T-helper 17 cell (primary cell): ENCODE measurements around the gene COX10. TPM values are rescaled to one million over a fixed set of nuclear protein-coding genes. Genes with fewer than 3 reads are reported as not detected.

Experiments used
- ATAC-seq: fragments of 150-1000 bp; cut with Tn5 transposase; 2 replicates; pipeline ENCODE4 v1.10.0; 2021; ENCODE audit warnings: mild to moderate bottlenecking, moderate library complexity
- DNase-seq, 3 donors: peaks; one replicate each; pipeline versions ENCODE4 v3.0.0 to v3.0.0-alpha.2; 2020 to 2021
- H3K9me3 ChIP-seq: one replicate; pipeline ENCODE4 v1.7.0; 2013; ENCODE audit warnings: low read length, mild to moderate bottlenecking; ENCODE audit not compliant: control insufficient read depth, poor library complexity, severe bottlenecking
- H3K27ac Mint-ChIP-seq: one replicate; pipeline ENCODE4 v1.8.0; 2022; ENCODE audit warnings: mild to moderate bottlenecking, moderate library complexity, mixed read lengths
- H3K27me3 Mint-ChIP-seq: one replicate; pipeline ENCODE4 v1.8.0; 2022; ENCODE audit warnings: mixed read lengths
- H3K36me3 Mint-ChIP-seq: one replicate; pipeline ENCODE4 v1.8.0; 2022; ENCODE audit warnings: low read depth, mixed read lengths
- H3K4me1 Mint-ChIP-seq: one replicate; pipeline ENCODE4 v1.8.0; 2022; ENCODE audit warnings: mild to moderate bottlenecking, mixed read lengths
- H3K4me3 Mint-ChIP-seq: one replicate; pipeline ENCODE4 v1.8.0; 2022; ENCODE audit warnings: mild to moderate bottlenecking, moderate library complexity, mixed read lengths
- total RNA-seq, 4 donors: library from RNA in 2 of 4; stranded (reverse) in 2 of 4; gene quantifications; one replicate each; pipeline ENCODE4 v1.2.3 and lab custom pipeline; 2022 to 2026

Gene COX10
- total RNA-seq, 2 donors from 2014 or later: 16.9 to 19.6 TPM

DNA sequence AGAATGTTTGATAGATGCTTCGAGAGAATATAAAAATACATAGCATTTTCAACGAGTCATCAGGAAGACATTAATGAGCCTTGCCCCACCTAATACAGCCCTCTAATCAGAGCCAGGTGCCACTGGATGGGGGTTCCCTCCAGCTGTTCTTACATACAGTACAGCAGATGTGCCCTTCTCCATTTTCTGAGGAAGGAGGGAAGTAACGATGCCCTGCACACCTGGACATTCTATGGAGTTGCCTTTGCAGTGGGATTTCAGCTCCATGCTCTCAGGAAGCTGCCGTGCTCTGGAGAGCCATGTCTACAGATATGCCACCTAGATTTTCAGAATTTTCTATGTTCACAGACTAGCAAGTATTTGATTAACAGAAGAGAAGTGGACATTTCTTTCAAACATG lies 131.1 kb downstream of the COX10 start:
- peaks cover 3% of the 10 kb centered on the region for H3K36me3 Mint-ChIP-seq
- no peaks in the 10 kb centered on the region for H3K9me3 ChIP-seq
- DNase-seq (no peak), ATAC-seq (no peak)
- H3K4me3 Mint-ChIP-seq: peak overlapping the region; percentile 87
- no peaks in the 10 kb centered on the region for H3K27me3 Mint-ChIP-seq
- peaks cover 88% of the 10 kb centered on the region for H3K4me1 Mint-ChIP-seq
- peak overlapping the region; percentile 97 for H3K27ac Mint-ChIP-seq

DNA sequence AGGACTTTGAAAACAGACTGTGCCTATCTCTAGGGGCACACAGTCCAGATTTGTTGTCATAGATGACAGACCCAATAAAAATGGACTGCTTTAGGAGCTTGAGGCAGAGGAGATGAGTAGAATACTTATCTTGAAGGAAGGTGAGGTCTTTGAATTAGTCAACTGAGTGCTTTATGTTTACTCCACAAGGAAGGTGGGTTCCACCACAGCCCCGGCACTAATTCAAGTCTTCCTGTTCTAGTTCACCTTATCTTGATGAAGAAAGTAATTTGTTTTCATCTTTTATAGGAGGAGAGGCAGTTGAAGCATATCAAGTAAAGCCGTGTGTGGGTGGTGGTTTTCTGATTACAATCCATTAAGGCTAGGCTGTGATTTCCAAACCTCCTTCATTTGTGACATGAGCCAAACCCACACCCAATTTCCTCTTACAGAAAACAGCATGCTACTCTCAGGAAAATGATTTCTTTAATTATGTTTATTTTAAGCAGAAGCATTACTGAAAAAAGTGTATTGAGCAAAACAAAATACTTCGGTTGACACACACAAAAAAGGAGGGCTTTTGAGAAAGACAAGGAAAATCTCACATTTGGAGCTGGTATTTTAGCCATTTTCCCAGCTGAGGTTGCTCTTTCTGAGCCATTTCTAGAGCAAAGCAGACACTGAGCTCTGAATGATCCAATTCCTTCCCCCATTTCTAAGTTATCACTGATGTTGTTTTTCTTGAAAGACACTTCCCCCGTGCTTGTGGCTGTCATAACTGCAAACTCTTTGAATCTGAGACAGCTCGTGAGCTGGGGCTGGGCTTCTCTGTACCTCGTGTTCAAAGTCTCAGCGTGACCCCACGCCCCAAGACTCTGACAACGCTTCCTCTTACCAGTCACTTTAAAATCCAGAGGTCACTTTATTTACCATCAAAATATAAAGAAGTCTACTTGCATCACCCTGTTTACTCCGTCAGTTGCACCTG lies 132.0 kb downstream of the COX10 start:
- Mint-ChIP-seq H3K27ac (peak overlapping the region; percentile 97), H3K4me1 (peaks cover 86% of the 10 kb centered on the region), H3K27me3 (no peaks in the 10 kb centered on the region), H3K4me3 (peak overlapping the region; percentile 87), H3K36me3 (peaks cover 3% of the 10 kb centered on the region)
- no peaks in the 10 kb centered on the region for H3K9me3 ChIP-seq
- DNase-seq (peak in 2 of 3 donors; percentile 41 to 42), ATAC-seq (peak; percentile 76)

DNA sequence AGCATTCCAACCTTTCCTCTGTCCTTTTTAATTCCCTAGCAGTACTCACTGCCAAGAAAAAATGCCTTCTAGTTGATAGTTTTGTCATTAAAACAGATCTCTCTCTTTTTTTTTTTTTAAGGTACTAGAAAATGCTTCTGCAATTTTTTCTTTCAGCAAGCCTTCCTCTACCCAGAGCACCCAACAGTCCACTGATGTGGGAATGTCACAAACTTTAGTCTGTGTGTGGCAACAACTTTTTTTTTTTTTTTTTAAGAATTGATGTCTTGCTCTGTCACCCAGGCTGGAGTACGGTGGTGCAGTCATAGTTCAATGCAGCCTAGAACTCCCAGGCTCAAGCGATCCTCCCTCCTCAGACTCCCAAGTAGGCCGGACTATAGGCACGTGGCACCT lies 132.7 kb downstream of the COX10 start:
- peak overlapping the region; percentile 97 for H3K27ac Mint-ChIP-seq
- no peaks in the 10 kb centered on the region for H3K9me3 ChIP-seq
- H3K36me3 Mint-ChIP-seq: peaks cover 3% of the 10 kb centered on the region
- ATAC-seq: no peak
- H3K4me3 Mint-ChIP-seq: peak overlapping the region; percentile 87
- no peaks in the 10 kb centered on the region for H3K27me3 Mint-ChIP-seq
- H3K4me1 Mint-ChIP-seq: peaks cover 82% of the 10 kb centered on the region
- DNase-seq: no peak

DNA sequence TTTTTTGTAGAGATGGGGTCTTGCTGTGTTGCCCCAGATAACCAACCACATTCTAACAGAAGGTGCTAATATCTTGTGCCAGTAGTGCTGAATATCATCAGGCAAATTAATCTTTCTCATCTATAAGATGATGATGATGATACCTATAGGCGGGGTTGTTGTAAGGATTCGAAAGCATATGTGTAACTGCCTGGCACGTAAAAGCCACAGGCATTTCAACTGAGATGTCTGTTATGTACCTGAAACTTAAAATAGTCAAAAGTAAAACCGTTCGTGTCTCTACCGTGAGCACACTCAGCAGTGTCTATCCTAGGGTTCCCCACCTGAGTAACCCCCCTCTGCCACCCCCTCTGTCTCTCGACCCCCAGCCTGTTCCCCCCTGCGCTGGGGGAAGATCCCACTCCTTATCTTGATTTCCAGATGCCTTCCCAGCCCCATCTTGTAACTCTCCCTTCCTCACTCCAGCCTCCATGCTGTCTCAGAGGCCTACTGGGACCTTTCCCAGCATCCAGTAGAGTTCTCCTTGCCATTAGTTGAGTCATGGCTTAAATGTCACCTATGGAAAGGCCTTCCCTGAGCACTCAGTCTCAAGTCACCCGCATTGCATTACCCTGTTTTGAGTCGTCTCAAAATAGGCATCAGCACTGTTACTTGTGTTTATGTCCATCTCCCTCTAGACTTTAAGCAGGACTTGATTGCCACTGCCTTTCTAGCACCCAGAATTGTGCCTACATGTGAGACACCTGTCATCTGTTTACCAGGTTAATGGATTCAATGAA lies 133.3 kb downstream of the COX10 start:
- Mint-ChIP-seq H3K27ac (peak overlapping the region; percentile 97), H3K4me3 (peak overlapping the region; percentile 87), H3K36me3 (peaks cover 6% of the 10 kb centered on the region), H3K27me3 (no peaks in the 10 kb centered on the region), H3K4me1 (peaks cover 79% of the 10 kb centered on the region)
- ATAC-seq (no peak), DNase-seq (no peak)
- no peaks in the 10 kb centered on the region for H3K9me3 ChIP-seq

DNA sequence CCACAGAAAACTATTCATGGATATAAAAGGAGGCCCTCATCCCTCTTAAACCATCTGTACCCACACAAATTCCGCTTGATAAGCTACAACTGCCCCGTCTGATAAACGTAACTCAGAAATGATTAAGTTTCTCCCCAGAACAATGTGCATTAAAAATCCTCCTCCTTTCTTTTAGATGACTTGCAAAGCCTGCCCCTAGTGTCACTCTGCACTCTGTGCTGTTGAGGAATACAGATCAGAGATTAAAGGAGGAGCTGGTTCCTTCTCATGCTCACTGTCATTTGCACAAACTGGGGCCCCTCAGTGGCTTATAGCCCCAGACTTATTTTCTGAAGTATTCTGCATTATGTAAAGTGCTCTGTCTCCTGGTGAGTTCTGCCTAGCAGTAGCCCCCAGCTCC lies 134.1 kb downstream of the COX10 start:
- peak overlapping the region; percentile 97 for H3K27ac Mint-ChIP-seq
- H3K4me3 Mint-ChIP-seq: peak overlapping the region; percentile 79
- H3K9me3 ChIP-seq: no peaks in the 10 kb centered on the region
- ATAC-seq (peak; percentile 46), DNase-seq (no peak)
- H3K4me1 Mint-ChIP-seq: peaks cover 71% of the 10 kb centered on the region
- no peaks in the 10 kb centered on the region for H3K27me3 Mint-ChIP-seq
- H3K36me3 Mint-ChIP-seq: peaks cover 6% of the 10 kb centered on the region

DNA sequence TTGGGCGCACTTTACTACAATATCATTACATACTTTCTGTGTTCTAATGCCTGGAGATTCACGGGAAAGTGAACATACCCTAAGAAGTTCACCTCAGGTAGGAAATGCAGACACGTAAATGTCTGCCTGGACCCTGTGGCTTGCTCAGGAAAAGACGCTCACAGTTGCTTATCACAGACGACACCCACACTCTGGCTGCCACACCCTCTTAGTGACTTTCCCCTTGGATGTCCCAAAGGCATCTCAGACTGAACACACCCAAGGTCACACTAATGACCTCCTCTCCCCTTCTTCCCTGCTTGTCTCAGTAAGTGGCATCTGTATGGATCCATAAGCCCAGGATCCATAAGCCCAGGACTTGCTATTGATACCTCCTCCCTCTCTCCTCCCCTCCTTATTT lies 134.8 kb downstream of the COX10 start:
- no peaks in the 10 kb centered on the region for H3K27me3 Mint-ChIP-seq
- H3K4me3 Mint-ChIP-seq: peak overlapping the region; percentile 79
- ATAC-seq: no peak
- H3K4me1 Mint-ChIP-seq: peaks cover 65% of the 10 kb centered on the region
- H3K27ac Mint-ChIP-seq: peak overlapping the region; percentile 97
- no peaks in the 10 kb centered on the region for H3K9me3 ChIP-seq
- no peak for DNase-seq
- H3K36me3 Mint-ChIP-seq: peaks cover 6% of the 10 kb centered on the region

DNA sequence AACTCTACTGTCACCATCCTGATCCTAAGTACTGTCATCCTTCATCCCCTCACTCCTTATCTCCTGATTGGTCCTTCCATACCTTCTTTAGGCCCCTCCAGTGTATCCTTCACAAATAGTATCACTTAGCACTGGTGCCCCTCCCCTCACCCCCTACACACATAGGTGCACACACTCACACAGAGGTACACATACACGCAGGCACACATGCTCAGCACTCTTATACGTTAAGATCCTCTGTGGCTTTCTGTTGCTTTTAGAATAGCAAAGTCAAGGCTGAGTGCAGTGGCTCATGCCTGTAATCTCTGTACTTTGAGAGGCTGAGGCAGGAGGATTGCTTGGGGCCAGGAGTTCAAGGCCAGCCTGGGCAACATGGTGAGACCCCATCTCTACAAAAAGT lies 135.2 kb downstream of the COX10 start:
- DNase-seq (no peak), ATAC-seq (no peak)
- peaks cover 62% of the 10 kb centered on the region for H3K4me1 Mint-ChIP-seq
- H3K27ac Mint-ChIP-seq: peak overlapping the region; percentile 97
- H3K27me3 Mint-ChIP-seq: no peaks in the 10 kb centered on the region
- no peaks in the 10 kb centered on the region for H3K9me3 ChIP-seq
- H3K36me3 Mint-ChIP-seq: peaks cover 6% of the 10 kb centered on the region
- peak overlapping the region; percentile 79 for H3K4me3 Mint-ChIP-seq

DNA sequence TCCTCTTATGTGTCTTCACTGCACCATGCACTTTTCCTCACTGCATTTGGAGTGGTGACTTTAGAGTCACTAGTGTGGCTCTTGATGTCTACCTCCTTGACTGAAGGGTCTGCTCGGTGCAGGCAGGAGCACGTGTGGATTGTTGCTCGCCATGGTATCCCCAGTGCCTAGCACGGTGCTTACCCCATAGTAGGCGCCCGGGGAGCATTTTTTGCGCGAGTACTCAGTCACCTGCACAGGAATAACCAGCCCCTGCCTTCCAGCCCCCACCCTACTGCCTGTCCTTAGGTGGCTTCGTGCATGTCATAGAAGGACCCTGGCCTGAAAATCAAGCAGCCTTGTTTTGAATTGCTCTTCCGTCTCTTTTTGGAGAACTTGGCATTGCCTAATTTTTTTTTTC lies 136.1 kb downstream of the COX10 start:
- Mint-ChIP-seq H3K27me3 (no peaks in the 10 kb centered on the region), H3K4me3 (peak overlapping the region; percentile 75), H3K4me1 (peaks cover 58% of the 10 kb centered on the region), H3K27ac (peak overlapping the region; percentile 97), H3K36me3 (peaks cover 11% of the 10 kb centered on the region)
- DNase-seq (no peak), ATAC-seq (no peak)
- no peaks in the 10 kb centered on the region for H3K9me3 ChIP-seq

DNA sequence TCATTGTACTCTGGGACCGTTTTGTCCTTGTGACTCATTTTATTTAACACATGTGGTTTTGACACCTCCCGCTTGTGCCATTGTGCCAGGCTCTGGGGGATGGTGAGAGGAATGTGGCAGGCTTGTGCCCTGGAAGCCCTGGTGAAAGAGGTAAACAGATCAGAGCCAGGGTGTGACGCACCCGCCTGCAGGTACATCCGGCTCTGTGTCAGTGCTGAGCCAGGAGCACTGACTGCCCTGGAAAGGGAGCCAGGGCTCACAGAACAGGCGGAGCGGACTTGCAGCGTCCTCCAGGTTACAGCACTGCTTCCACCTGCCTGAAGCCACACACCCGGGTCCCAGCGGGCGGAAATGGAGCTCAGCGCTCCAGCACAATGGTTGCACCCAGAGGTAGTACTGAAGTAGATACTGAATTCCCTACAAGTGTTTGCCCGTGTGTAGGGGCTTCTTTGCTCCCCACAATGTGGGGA lies 136.7 kb downstream of the COX10 start:
- Mint-ChIP-seq H3K27me3 (no peaks in the 10 kb centered on the region), H3K27ac (peak overlapping the region; percentile 97), H3K4me1 (peaks cover 56% of the 10 kb centered on the region), H3K36me3 (peaks cover 11% of the 10 kb centered on the region), H3K4me3 (peak overlapping the region; percentile 75)
- DNase-seq (no peak), ATAC-seq (peak; percentile 28)
- no peaks in the 10 kb centered on the region for H3K9me3 ChIP-seq

DNA sequence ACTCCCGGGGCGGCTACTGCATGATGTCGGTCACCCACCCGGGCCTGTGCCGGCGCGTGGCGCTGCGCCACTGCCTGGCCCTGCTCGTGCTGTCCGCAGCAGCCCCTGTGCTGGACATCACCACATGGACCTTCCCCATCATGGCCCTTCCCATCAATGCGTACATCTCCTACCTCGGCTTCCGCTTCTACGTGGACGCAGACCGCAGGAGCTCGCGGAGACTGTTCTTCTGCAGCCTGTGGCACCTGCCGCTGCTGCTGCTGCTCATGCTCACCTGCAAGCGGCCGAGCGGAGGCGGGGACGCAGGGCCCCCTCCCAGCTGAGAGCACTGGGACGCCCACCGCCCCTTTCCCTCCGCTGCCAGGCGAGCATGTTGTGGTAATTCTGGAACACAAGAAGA lies 137.6 kb downstream of the COX10 start:
- peaks cover 11% of the 10 kb centered on the region for H3K36me3 Mint-ChIP-seq
- ATAC-seq (no peak), DNase-seq (no peak)
- no peaks in the 10 kb centered on the region for H3K27me3 Mint-ChIP-seq
- no peak overlapping the region for H3K27ac Mint-ChIP-seq
- no peak overlapping the region for H3K4me3 Mint-ChIP-seq
- H3K4me1 Mint-ChIP-seq: peaks cover 54% of the 10 kb centered on the region
- no peaks in the 10 kb centered on the region for H3K9me3 ChIP-seq

DNA sequence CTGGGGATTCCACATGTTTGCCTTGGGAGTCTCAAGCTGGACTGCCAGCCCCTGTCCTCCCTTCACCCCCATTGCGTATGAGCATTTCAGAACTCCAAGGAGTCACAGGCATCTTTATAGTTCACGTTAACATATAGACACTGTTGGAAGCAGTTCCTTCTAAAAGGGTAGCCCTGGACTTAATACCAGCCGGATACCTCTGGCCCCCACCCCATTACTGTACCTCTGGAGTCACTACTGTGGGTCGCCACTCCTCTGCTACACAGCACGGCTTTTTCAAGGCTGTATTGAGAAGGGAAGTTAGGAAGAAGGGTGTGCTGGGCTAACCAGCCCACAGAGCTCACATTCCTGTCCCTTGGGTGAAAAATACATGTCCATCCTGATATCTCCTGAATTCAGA lies 138.5 kb downstream of the COX10 start:
- no peaks in the 10 kb centered on the region for H3K27me3 Mint-ChIP-seq
- ATAC-seq: no peak
- peaks cover 11% of the 10 kb centered on the region for H3K36me3 Mint-ChIP-seq
- no peaks in the 10 kb centered on the region for H3K9me3 ChIP-seq
- no peak for DNase-seq
- H3K4me1 Mint-ChIP-seq: peaks cover 47% of the 10 kb centered on the region
- peak overlapping the region; percentile 84 for H3K27ac Mint-ChIP-seq
- no peak overlapping the region for H3K4me3 Mint-ChIP-seq

DNA sequence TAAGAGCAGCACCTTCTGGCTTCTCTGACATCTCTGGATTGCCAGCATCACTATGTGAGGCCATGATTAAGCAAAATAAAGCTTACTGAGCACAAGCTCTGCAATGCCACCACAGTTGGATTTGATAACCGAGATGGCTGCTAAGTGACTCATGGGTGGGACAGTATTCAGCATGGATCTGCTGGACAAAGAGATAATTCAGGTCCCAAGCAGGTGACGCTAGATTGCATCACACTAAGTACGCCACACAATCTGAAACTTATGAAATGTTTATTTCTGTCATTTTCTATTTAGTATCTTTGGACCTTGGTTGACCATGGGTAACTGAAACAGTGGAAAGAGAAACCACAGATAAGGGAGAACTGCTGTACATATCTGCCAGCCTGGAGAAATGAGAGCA lies 139.9 kb downstream of the COX10 start:
- Mint-ChIP-seq H3K27ac (no peak overlapping the region), H3K27me3 (no peaks in the 10 kb centered on the region), H3K4me1 (peaks cover 38% of the 10 kb centered on the region), H3K4me3 (no peak overlapping the region), H3K36me3 (peaks cover 14% of the 10 kb centered on the region)
- DNase-seq (no peak), ATAC-seq (no peak)
- H3K9me3 ChIP-seq: no peaks in the 10 kb centered on the region

DNA sequence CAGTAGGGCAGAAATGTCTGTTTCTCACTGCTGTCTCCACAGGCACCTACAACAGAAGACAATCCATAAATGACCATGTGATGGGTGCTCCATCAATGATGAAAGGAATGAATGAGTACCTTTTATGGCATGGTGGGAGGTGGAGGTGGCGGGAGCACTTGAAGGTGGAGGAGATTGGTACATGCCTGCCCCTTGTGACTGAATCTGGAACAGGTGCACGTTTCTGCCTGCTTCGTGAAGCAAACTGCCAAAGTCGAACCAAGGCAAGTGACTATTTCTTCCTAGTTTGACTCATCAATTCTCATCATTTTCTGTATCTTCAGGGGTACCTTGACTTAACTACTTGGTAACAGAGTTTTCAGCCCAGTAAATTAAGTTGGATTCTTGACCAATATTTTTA lies 141.9 kb downstream of the COX10 start:
- Mint-ChIP-seq H3K36me3 (peaks cover 11% of the 10 kb centered on the region), H3K4me3 (peak overlapping the region; percentile 28), H3K27ac (no peak overlapping the region), H3K4me1 (peaks cover 23% of the 10 kb centered on the region), H3K27me3 (no peaks in the 10 kb centered on the region)
- DNase-seq (no peak), ATAC-seq (no peak)
- H3K9me3 ChIP-seq: no peaks in the 10 kb centered on the region
